Measurements from ENCODE around the gene C10orf95.

Gene C10orf95

GRCh38 chr10:102401735-102402511, 49.4 kb downstream of the C10orf95 start:
- no peak for DNase-seq (ENCODE audit: low read depth in 2 of 2)

- DNase-seq (ENCODE audit: low read depth in 2 of 2) = no peak
Observed at GRCh38 chr10:102401342-102401654, 50.0 kb downstream of the C10orf95 start.

- no peak for DNase-seq (ENCODE audit: low read depth in 2 of 2)
Observed at GRCh38 chr10:102400598-102401341, 50.6 kb downstream of the C10orf95 start.

GRCh38 chr10:102400076-102400475, 51.3 kb downstream of the C10orf95 start:
- no peak for DNase-seq (ENCODE audit: low read depth in 2 of 2)
